Trophoblast cell (in vitro differentiated cells and primary cell): Measurements from ENCODE around the gene ZNF608.

ENCODE experiments used
- DNase-seq, 2 donors: peaks; one replicate each; pipeline ENCODE4 v3.0.0-alpha.2; 2016
- H2AFZ ChIP-seq: 2 replicates; pipeline ENCODE4 v1.6.1; 2013; ENCODE audit warnings: low read length, moderate library complexity, mild to moderate bottlenecking; ENCODE audit not compliant: insufficient read depth, poor library complexity
- H2AK5ac ChIP-seq: 2 replicates; pipeline ENCODE4 v1.6.1; 2013; ENCODE audit warnings: mild to moderate bottlenecking, low read length
- H2BK120ac ChIP-seq: 2 replicates; pipeline ENCODE4 v1.6.1; 2013; ENCODE audit warnings: low read length, mild to moderate bottlenecking, moderate library complexity; ENCODE audit not compliant: insufficient read depth, poor library complexity
- H2BK12ac ChIP-seq: 2 replicates; pipeline ENCODE4 v1.6.1; 2013; ENCODE audit warnings: mild to moderate bottlenecking, low read length, moderate library complexity
- H2BK5ac ChIP-seq: 2 replicates; pipeline ENCODE4 v1.6.1; 2013; ENCODE audit warnings: low read length, low read depth, moderate library complexity, mild to moderate bottlenecking; ENCODE audit not compliant: poor library complexity
- H3K14ac ChIP-seq: 2 replicates; pipeline ENCODE4 v1.6.1; 2013; ENCODE audit warnings: mild to moderate bottlenecking, low read length
- H3K18ac ChIP-seq: 2 replicates; pipeline ENCODE4 v1.6.1; 2013; ENCODE audit warnings: mild to moderate bottlenecking, low read length
- H3K23ac ChIP-seq: 2 replicates; pipeline ENCODE4 v1.6.1; 2013; ENCODE audit warnings: low read length
- H3K27ac ChIP-seq: 2 replicates; pipeline ENCODE4 v1.5.1; 2013; ENCODE audit warnings: low read depth, mild to moderate bottlenecking, inconsistent platforms, low read length, moderate library complexity
- H3K27me3 ChIP-seq: 2 replicates; pipeline ENCODE4 v1.6.1; 2013; ENCODE audit warnings: inconsistent platforms, mild to moderate bottlenecking, low read length, moderate library complexity; ENCODE audit not compliant: insufficient read depth
- H3K36me3 ChIP-seq, 2 experiments: 1 replicate in 1 of 2; 2 replicates in 1 of 2; pipeline ENCODE4 v1.6.1; 2013; ENCODE audit warnings: low read length in 2 of 2, mild to moderate bottlenecking in 2 of 2, moderate library complexity in 1 of 2; ENCODE audit not compliant: insufficient read depth in 2 of 2, control insufficient read depth in 1 of 2
- H3K4ac ChIP-seq: 2 replicates; pipeline ENCODE4 v1.6.1; 2013; ENCODE audit warnings: low read depth, mild to moderate bottlenecking, low read length, moderate library complexity
- H3K4me1 ChIP-seq, 2 experiments: 1 replicate in 1 of 2; 2 replicates in 1 of 2; pipeline ENCODE4 v1.6.1; 2013; ENCODE audit warnings: low read length in 2 of 2, mild to moderate bottlenecking in 2 of 2, moderate library complexity in 1 of 2; ENCODE audit not compliant: insufficient read depth in 2 of 2, control insufficient read depth in 1 of 2
- H3K4me2 ChIP-seq: 2 replicates; pipeline ENCODE4 v1.6.1; 2013; ENCODE audit warnings: inconsistent platforms, mild to moderate bottlenecking, low read length, moderate library complexity
- H3K4me3 ChIP-seq: 2 replicates; pipeline ENCODE4 v1.5.1; 2013; ENCODE audit warnings: mild to moderate bottlenecking, low read depth, low read length, inconsistent platforms
- H3K79me1 ChIP-seq: one replicate; pipeline ENCODE4 v1.6.1; 2013; ENCODE audit warnings: low read length
- H3K79me2 ChIP-seq: 2 replicates; pipeline ENCODE4 v1.6.1; 2013; ENCODE audit warnings: low read length, mild to moderate bottlenecking; ENCODE audit not compliant: control insufficient read depth, insufficient read depth, poor library complexity
- H3K9ac ChIP-seq: 2 replicates; pipeline ENCODE4 v1.6.1; 2013; ENCODE audit warnings: mild to moderate bottlenecking, low read length
- H3K9me3 ChIP-seq: 2 replicates; pipeline ENCODE4 v1.6.1; 2013; ENCODE audit warnings: low read depth, mild to moderate bottlenecking, control low read depth, inconsistent platforms, low read length; ENCODE audit not compliant: insufficient read depth
- H4K12ac ChIP-seq: 2 replicates; pipeline ENCODE4 v1.6.1; 2013; ENCODE audit warnings: low read depth, mild to moderate bottlenecking, low read length, moderate library complexity
- H4K8ac ChIP-seq: 2 replicates; pipeline ENCODE4 v1.6.1; 2013; ENCODE audit warnings: low read depth, mild to moderate bottlenecking, low read length, moderate library complexity
- H4K91ac ChIP-seq: one replicate; pipeline ENCODE4 v1.6.1; 2013; ENCODE audit warnings: low read depth, mild to moderate bottlenecking, low read length, moderate library complexity
- WGBS: extraction: QIAGEN DNeasy Blood & Tissue Kit; methylation state at CpG from one replicate; pipeline ENCODE4 v1.1.7; 2013; ENCODE audit warnings: missing lambda C conversion rate; ENCODE audit not compliant: insufficient read length, insufficient coverage; ENCODE audit errors: extremely low coverage; 5-methylcytosine and 5-hydroxymethylcytosine counted together

The ZNF608 gene

DNA sequence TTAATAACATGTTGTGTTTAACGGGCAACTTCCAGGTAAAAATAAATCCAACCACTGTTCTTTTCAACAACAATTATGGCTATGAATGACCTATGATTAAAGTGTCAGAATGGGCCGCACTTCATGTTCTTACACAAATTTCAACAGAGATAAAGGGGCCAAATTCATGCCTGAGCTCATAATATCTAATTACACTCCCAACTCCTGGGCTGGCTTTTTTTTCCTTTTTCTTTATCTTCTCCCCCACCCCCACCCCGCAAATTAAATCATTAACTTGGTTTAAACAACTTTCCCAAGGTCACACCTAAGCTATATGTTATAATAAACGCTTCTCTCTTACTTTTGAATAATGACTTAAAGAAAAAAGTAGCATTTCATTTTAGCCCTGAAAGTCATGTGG, 25.8 kb downstream of the ZNF608 start:
- H3K23ac ChIP-seq, result no peak overlapping the region
- no peak overlapping the region for H2BK120ac ChIP-seq
- H3K4me2 ChIP-seq, result no peak overlapping the region
- H3K9me3 ChIP-seq, result no peaks in the 10 kb centered on the region
- no peak overlapping the region for H2AK5ac ChIP-seq
- H2BK5ac ChIP-seq, result no peak overlapping the region
- peaks cover 2% of the 10 kb centered on the region for H3K27me3 ChIP-seq
- no peak overlapping the region for H3K27ac ChIP-seq
- H3K18ac ChIP-seq, result no peak overlapping the region
- no peak overlapping the region for H4K8ac ChIP-seq
- H3K4me3 ChIP-seq, result no peak overlapping the region
- WGBS, result no CpG with 5 or more reads among the region's 4 CpGs
- H3K79me2 ChIP-seq, result no peaks in the 10 kb centered on the region
- no peaks in the 10 kb centered on the region for H3K36me3 ChIP-seq
- no peak overlapping the region for H2BK12ac ChIP-seq
- H4K12ac ChIP-seq, result no peak overlapping the region
- H3K9ac ChIP-seq, result no peak overlapping the region
- no peak overlapping the region for H3K4ac ChIP-seq
- no peaks in the 10 kb centered on the region for H3K4me1 ChIP-seq
- DNase-seq, result no peak
- H4K91ac ChIP-seq, result no peak overlapping the region
- H2AFZ ChIP-seq, result no peak overlapping the region
- H3K14ac ChIP-seq, result no peak overlapping the region
- H3K79me1 ChIP-seq, result no peaks in the 10 kb centered on the region

DNA sequence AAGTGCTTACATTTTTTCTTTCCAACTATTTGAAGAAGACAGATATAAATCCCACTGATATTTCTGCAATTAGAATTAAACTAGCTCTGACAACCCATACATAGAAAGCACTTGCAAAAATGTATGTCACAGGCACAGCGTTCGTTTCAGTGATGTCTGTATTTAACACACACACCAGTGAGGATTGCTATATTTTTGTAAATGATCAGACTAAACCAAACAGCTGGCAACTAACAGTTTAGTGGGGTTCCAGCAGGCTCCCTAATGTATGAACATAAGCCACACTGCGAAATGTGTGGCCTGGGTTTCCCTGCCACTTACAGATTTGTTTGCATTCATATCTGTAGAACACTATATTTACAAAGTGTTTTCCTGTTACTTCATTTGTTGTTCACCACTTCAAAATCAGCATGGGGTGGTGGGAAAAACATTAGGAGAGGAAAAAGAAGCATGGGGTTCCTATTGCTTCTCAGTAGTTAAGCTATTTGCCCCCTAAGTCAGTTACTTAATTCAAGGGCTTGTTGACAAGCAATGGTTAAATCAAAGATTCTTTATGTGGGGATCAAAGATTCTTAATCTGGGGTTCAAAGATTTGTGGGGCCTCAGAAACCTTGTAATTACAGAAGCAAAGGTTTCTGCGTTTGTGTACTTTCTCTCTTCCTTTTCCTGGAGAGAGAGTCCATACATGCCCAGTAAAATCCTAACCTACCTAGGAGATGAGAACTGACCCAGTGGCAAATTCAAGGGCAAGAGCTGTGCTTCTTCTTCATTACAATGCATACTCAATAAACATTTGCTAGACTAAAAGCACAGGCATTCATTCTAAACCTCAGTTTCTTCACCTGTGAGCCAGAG, 27.1 kb downstream of the ZNF608 start:
- H3K18ac ChIP-seq, result no peak overlapping the region
- no peaks in the 10 kb centered on the region for H3K79me1 ChIP-seq
- no CpG with 5 or more reads among the region's 4 CpGs for WGBS
- no peak overlapping the region for H3K27ac ChIP-seq
- no peak overlapping the region for H2BK12ac ChIP-seq
- no peak overlapping the region for H2BK120ac ChIP-seq
- no peak overlapping the region for H3K23ac ChIP-seq
- no peak for DNase-seq
- no peaks in the 10 kb centered on the region for H3K4me1 ChIP-seq
- no peak overlapping the region for H2BK5ac ChIP-seq
- no peak overlapping the region for H4K12ac ChIP-seq
- no peak overlapping the region for H3K4ac ChIP-seq
- H4K91ac ChIP-seq, result no peak overlapping the region
- H2AFZ ChIP-seq, result no peak overlapping the region
- no peak overlapping the region for H3K14ac ChIP-seq
- peaks cover 2% of the 10 kb centered on the region for H3K27me3 ChIP-seq
- no peak overlapping the region for H3K9ac ChIP-seq
- H4K8ac ChIP-seq, result no peak overlapping the region
- H2AK5ac ChIP-seq, result no peak overlapping the region
- H3K79me2 ChIP-seq, result no peaks in the 10 kb centered on the region
- no peaks in the 10 kb centered on the region for H3K9me3 ChIP-seq
- no peak overlapping the region for H3K4me2 ChIP-seq
- no peaks in the 10 kb centered on the region for H3K36me3 ChIP-seq
- H3K4me3 ChIP-seq, result no peak overlapping the region

DNA sequence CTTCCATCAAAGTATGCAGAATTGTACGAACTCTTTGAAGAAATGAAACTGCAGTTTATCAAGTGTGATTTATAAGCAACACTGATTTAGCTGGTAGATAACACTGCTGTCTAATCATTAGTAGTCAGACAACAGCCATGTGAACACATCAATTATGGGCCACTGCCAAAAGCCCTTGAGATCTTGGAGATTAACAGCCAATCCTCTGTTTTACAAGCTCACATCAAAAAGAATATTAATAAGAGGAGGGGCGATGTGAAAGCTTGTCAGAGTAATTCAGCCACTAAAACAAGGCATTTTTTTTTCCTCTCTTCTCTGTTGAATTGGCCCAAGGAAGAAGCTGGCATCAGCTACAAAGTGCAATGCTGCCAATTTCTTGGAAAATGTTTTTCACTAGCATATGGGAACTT, 28.1 kb downstream of the ZNF608 start:
- no peak overlapping the region for H4K91ac ChIP-seq
- peaks cover 2% of the 10 kb centered on the region for H3K27me3 ChIP-seq
- H2BK120ac ChIP-seq, result no peak overlapping the region
- H3K23ac ChIP-seq, result no peak overlapping the region
- no peaks in the 10 kb centered on the region for H3K9me3 ChIP-seq
- no peak overlapping the region for H3K4me3 ChIP-seq
- H3K36me3 ChIP-seq, result no peaks in the 10 kb centered on the region
- no peak overlapping the region for H3K18ac ChIP-seq
- no peak overlapping the region for H4K12ac ChIP-seq
- no peak overlapping the region for H3K14ac ChIP-seq
- WGBS, result no CpG with 5 or more reads among the region's 2 CpGs
- no peaks in the 10 kb centered on the region for H3K79me2 ChIP-seq
- H3K4ac ChIP-seq, result no peak overlapping the region
- no peak overlapping the region for H3K9ac ChIP-seq
- no peaks in the 10 kb centered on the region for H3K4me1 ChIP-seq
- H3K79me1 ChIP-seq, result no peaks in the 10 kb centered on the region
- H4K8ac ChIP-seq, result no peak overlapping the region
- no peak overlapping the region for H3K27ac ChIP-seq
- no peak overlapping the region for H3K4me2 ChIP-seq
- H2AK5ac ChIP-seq, result no peak overlapping the region
- no peak overlapping the region for H2BK12ac ChIP-seq
- H2BK5ac ChIP-seq, result no peak overlapping the region
- DNase-seq, result no peak
- H2AFZ ChIP-seq, result no peak overlapping the region

DNA sequence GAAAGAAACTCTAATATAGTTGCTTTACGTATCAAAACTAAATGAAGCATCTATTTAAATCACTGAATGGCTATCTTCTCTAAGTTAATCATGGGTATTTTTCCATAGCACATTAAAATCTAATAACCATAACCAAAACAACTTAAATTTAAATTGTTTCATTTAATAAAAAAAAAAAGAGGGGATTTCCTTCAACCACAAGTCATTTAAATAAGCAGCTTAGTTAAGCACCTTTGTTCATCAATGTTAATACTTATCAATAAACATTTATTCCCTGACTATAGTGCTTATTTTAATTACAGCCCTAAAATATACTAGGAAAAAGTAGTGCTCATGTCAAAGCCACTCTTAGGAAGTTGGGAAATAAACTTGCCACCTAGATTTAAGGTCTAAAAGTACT, 30.3 kb downstream of the ZNF608 start:
- Histone ChIP-seq H2AK5ac (no peak overlapping the region), H2AFZ (no peak overlapping the region), H3K27me3 (peaks cover 2% of the 10 kb centered on the region), H4K91ac (no peak overlapping the region), H3K23ac (no peak overlapping the region), H3K4me1 (peaks cover 0 to 2% of the 10 kb centered on the region in 2 experiments), H2BK12ac (no peak overlapping the region), H3K9ac (no peak overlapping the region), H3K79me2 (no peaks in the 10 kb centered on the region), H3K4ac (no peak overlapping the region), H3K14ac (no peak overlapping the region), H4K12ac (no peak overlapping the region), H4K8ac (no peak overlapping the region), H3K4me2 (no peak overlapping the region), H2BK120ac (no peak overlapping the region), H3K36me3 (no peaks in the 10 kb centered on the region), H3K4me3 (no peak overlapping the region), H3K79me1 (no peaks in the 10 kb centered on the region), H3K27ac (no peak overlapping the region), H2BK5ac (no peak overlapping the region), H3K18ac (no peak overlapping the region), H3K9me3 (no peaks in the 10 kb centered on the region)
- no peak for DNase-seq
- WGBS, result no CpG with 5 or more reads among the region's 1 CpG
